HL-60 (cell line): Measurements from ENCODE around the gene TMPRSS7.

Source experiments
- DNase-seq, 2 experiments: peaks; one replicate each; pipeline ENCODE4 v3.0.0-alpha.2; 2010 to 2020; ENCODE audit warnings: low read depth in 1 of 2, low spot score in 1 of 2
- H3K27ac ChIP-seq: fragments of 250-450 bp; sonication (Bioruptor Pico); replicated peaks from 2 replicates; pipeline ENCODE4 v1.5.1; 2020; ENCODE audit warnings: mild to moderate bottlenecking, moderate library complexity
- H3K27me3 ChIP-seq: fragments of 250-450 bp; sonication (Bioruptor Pico); 2 replicates; pipeline ENCODE4 v1.5.1; 2021; ENCODE audit warnings: mild to moderate bottlenecking, moderate library complexity; ENCODE audit not compliant: insufficient read depth, poor library complexity, severe bottlenecking
- H3K4me3 ChIP-seq: replicated peaks from 2 replicates; pipeline ENCODE4 v1.5.1; 2011; ENCODE audit warnings: mild to moderate bottlenecking, control low read depth, low read length; ENCODE audit not compliant: insufficient read depth
- GABPA ChIP-seq: IDR thresholded peaks from 2 replicates; pipeline ENCODE4 v1.6.1; 2012; ENCODE audit warnings: low read depth
- POLR2AphosphoS5 ChIP-seq: IDR thresholded peaks from 2 replicates; pipeline ENCODE4 v1.6.1; 2012; ENCODE audit warnings: low read depth
- SPI1 ChIP-seq: IDR thresholded peaks from 2 replicates; pipeline ENCODE4 v1.6.1; 2012; ENCODE audit warnings: low read depth, mild to moderate bottlenecking, borderline replicate concordance
- TF ChIP-seq, protein P1 (sequence below): IDR thresholded peaks from one replicate; pipeline ENCODE4 v1.5.1; 2011; ENCODE audit warnings: low read length, control low read depth, inconsistent platforms; ENCODE audit not compliant: insufficient read depth
- TF ChIP-seq, protein P2 (sequence below): IDR thresholded peaks from 2 replicates; pipeline ENCODE4 v1.6.1; 2012; ENCODE audit warnings: low read depth; ENCODE audit not compliant: insufficient replicate concordance

TMPRSS7 gene

DNA sequence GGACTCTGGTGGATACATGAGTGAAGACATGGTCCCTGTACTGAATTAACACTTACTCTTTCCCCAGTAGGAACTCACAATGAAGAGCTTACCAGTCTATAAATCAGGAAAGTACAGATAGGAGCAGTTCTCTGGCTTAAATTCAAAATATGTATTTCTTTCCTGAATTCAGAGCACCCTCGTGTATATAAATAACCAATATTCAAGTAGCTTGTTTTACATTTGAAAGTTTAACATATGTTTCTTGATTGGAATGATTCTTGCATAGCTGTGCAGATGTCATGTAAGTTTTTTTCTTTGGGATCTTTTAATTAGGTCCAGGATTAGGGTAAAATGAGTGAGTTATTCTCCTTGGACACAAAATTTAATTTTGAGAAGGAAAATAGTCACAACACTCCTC, 14.8 kb upstream of the TMPRSS7 start:
- DNase-seq = no peak
- H3K4me3 ChIP-seq = no peak overlapping the region
- TF ChIP-seq POLR2AphosphoS5 (no peak), GABPA (no peak), SPI1 (no peak)
- TF ChIP-seq, protein P1, sequence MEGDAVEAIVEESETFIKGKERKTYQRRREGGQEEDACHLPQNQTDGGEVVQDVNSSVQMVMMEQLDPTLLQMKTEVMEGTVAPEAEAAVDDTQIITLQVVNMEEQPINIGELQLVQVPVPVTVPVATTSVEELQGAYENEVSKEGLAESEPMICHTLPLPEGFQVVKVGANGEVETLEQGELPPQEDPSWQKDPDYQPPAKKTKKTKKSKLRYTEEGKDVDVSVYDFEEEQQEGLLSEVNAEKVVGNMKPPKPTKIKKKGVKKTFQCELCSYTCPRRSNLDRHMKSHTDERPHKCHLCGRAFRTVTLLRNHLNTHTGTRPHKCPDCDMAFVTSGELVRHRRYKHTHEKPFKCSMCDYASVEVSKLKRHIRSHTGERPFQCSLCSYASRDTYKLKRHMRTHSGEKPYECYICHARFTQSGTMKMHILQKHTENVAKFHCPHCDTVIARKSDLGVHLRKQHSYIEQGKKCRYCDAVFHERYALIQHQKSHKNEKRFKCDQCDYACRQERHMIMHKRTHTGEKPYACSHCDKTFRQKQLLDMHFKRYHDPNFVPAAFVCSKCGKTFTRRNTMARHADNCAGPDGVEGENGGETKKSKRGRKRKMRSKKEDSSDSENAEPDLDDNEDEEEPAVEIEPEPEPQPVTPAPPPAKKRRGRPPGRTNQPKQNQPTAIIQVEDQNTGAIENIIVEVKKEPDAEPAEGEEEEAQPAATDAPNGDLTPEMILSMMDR = no peak
- TF ChIP-seq, protein P2, sequence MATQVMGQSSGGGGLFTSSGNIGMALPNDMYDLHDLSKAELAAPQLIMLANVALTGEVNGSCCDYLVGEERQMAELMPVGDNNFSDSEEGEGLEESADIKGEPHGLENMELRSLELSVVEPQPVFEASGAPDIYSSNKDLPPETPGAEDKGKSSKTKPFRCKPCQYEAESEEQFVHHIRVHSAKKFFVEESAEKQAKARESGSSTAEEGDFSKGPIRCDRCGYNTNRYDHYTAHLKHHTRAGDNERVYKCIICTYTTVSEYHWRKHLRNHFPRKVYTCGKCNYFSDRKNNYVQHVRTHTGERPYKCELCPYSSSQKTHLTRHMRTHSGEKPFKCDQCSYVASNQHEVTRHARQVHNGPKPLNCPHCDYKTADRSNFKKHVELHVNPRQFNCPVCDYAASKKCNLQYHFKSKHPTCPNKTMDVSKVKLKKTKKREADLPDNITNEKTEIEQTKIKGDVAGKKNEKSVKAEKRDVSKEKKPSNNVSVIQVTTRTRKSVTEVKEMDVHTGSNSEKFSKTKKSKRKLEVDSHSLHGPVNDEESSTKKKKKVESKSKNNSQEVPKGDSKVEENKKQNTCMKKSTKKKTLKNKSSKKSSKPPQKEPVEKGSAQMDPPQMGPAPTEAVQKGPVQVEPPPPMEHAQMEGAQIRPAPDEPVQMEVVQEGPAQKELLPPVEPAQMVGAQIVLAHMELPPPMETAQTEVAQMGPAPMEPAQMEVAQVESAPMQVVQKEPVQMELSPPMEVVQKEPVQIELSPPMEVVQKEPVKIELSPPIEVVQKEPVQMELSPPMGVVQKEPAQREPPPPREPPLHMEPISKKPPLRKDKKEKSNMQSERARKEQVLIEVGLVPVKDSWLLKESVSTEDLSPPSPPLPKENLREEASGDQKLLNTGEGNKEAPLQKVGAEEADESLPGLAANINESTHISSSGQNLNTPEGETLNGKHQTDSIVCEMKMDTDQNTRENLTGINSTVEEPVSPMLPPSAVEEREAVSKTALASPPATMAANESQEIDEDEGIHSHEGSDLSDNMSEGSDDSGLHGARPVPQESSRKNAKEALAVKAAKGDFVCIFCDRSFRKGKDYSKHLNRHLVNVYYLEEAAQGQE = no peak
- H3K27ac ChIP-seq = no peak overlapping the region
- no peaks in the 10 kb centered on the region for H3K27me3 ChIP-seq

DNA sequence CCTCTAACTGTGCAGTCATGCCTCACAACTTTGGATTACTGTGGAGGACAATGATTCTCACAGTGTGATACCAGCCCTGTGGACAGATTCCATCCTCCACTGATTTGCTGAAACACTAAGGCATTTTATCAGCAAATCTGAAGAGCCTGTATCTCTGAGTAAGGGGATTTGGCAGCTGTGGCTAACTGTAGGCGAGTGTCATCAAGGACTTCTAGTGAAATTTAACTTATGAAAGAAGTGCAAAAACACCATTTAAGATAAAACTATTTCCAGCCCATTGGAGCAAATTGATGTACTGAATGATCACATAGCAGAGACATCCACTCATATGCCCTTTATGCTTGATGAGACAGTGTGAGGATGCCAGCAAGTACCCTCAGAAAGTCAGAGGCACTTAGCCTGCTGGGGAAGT, 13.9 kb upstream of the TMPRSS7 start:
- Histone ChIP-seq H3K27me3 (no peaks in the 10 kb centered on the region), H3K27ac (no peak overlapping the region), H3K4me3 (no peak overlapping the region)
- DNase-seq = no peak
- TF ChIP-seq, protein P1 = no peak
- TF ChIP-seq, protein P2 = no peak
- TF ChIP-seq POLR2AphosphoS5 (no peak), SPI1 (no peak), GABPA (no peak)

DNA sequence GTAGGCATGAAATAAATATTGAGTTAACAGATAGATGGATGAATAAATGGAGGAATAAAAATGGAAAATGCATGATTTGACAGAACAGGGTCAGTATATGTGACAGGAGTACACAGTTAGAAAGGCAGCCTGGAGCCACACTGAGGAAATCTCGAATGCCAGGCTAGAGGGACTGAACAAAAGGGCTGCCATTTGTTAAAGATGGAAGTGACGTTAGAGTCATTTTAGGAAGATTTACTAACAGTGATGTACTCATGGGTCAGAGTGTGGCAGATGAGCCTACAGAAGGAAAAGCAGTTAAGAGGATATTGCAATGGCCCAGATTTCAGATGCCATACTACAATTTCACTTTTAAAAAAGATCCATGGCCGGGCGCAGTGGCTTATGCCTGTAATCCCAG, 7.4 kb upstream of the TMPRSS7 start:
- Histone ChIP-seq H3K4me3 (no peak overlapping the region), H3K27me3 (no peaks in the 10 kb centered on the region), H3K27ac (no peak overlapping the region)
- TF ChIP-seq, protein P2 = no peak
- TF ChIP-seq GABPA = no peak
- TF ChIP-seq, protein P1 = no peak
- no peak for TF ChIP-seq POLR2AphosphoS5
- no peak for TF ChIP-seq SPI1
- no peak for DNase-seq
